NCI-H1417 treated with DMSO at 0.1 percent for 48 hours (cell line): ENCODE results near the gene GTF2F2.

ENCODE experiments used
- DNase-seq: peaks from one replicate; lab custom pipeline; 2025; lab: John Stamatoyannopoulos, UW

The GTF2F2 gene

DNA sequence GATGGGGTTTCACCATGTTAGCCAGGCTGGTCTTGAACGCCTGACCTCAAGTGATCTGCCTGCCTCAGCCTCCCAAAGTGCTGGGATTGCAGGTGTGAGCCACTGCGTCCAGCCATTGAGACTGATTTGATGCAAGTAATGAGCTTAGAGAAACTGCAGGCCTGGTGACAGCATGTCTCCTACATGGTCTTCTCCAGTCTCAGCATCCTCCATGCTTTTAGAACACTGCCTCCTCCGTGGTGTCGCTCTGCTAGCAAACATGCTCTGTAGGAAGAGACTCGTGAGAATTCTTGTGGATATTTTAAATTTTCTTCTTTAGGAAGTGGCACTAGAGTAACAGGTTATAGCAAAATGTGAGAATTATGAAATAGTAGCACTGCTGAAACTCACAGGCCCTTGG is 183.6 kb downstream of the GTF2F2 start:
- no peak for DNase-seq

DNA sequence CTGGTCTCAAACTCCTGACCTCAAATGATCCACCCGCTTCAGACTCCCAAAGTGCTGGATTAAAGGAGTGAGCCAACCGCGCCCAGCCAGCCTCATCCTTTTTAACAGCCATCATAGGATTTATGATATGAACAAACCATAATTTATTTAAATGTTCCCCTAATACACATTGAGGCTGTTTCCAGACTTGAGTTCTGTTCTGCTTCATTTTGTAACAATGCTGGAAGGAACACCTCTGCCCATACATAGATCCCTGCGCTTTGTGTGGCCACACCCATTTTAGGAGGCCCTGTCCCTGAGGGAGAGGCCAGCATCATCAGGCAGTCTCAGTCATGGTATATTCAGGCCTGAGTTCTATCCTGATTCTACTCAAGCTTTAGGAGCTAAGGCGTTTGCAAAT is 184.8 kb downstream of the GTF2F2 start:
- no peak for DNase-seq

DNA sequence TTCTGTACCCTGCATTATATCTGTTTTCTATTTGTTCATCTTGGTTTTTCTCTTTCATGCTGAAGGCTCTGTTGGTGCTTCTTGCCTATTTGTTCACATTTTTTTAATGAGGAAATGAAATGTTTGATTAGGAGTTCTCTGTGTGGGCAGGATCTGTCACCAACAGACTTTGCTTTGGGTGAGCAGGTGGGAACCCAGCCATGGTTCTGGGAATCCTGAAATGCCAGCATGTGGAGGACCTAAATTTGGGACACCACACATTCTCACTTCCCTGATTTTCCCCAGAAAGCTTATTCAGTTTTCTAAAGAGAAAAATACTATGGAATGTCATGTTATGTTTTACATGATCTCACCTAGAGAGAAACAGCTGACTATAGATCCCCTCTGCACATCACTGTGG is 186.7 kb downstream of the GTF2F2 start:
- DNase-seq, result no peak

DNA sequence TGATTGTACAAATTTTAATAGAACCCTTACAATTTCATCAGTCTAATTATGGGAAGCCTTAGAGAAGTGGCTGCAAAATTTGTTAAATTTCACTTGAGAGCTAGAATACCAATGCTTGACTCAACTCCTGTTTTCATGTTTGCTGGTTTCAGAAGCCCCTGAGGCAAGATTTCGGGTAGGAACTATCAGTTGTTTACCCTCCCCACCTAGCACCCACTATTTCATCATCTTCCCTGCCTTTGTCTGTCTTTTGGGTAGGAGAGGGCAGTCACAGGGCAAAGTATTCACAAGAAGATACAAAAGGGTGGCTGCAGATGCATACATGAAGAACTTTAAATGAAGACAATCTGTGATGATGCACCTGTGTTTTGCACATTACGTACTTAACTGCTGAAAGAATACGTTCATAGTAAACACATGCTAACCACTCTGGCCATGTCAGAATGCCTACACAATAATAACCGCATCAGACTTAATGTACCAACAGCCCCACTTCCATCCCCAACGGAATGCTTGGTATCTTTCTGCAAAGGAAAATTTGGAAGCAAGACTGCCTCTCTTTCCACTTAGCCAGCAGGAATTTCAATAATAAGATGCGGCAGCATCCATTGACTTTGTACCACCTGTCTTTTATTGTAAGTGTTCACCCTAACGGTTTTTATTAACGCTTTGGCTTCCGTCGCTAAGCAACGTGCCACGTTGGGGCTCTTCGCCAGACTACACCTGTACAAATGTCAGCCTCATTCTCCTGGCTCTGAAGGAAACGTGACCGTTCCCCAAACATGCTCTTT is 190.2 kb downstream of the GTF2F2 start:
- DNase-seq, result no peak

DNA sequence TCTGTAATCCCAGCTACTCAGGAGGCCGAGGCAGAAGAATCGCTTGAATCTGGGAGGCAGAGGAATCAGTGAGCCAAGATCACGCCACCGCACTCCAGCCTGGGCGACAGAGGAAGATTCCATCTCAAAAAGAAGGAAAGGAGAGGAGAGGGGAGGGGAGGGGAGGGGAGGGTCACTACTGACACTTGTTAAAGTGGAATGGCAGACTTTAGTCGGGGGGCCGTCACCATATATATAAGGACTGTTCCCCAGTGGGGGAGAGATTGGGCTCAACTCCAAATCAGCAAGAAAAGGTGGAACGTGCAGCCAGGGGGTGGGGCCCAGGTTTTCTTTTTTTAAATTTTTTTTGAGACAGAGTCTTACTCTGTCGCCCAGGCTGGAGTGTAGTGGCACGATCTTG is 194.5 kb downstream of the GTF2F2 start:
- DNase-seq, result no peak

DNA sequence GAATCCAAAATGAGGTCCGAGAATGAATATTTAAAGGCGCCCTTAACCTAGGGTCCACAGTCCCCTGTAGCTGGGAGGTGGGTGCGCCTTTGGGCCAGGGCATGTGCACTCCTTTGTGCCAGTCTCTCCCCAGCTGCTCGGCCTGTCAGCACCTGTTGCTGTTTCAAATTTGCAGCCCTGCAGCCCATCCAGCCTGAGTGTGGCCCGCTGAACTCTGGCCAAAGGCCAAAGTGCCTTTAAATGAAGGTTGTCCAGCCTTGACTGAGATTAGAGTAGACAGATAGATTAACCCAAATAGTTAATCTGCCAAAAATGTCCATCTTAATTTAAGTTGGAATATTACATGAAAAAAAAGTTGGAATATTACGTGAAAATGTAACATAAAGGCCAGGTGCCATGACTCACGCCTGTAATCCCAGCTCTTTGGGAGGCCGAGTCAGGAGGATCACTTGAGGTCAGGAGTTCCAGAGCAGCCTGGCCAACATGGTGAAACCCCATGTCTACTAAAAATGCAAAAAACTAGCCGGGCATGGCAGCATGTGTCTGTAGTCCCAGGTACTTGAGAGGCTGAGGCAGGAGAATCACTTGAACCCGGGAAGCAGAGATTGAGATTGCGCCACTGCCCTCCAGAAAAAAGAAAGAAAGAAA is 195.3 kb downstream of the GTF2F2 start:
- DNase-seq, result no peak

DNA sequence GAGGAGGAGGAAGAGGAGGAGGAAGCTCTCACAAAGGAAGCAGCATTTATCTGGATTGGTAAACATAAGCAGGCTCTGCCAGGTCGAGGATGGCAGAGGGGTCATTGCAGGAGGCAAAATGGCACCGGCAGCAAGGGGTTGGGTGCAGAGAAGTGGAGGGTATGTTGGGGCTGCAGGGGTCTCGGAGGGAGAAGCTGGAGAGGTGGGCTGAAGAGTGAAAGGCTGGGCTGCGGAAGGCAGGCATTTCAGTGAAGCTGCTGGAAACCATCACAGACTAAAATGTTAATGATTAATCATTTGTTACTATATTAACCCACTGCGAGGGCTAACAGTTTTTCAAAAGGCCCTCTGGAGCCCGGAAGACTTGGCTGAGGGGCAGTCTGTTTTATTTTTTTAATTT is 196.0 kb downstream of the GTF2F2 start:
- DNase-seq, result no peak

DNA sequence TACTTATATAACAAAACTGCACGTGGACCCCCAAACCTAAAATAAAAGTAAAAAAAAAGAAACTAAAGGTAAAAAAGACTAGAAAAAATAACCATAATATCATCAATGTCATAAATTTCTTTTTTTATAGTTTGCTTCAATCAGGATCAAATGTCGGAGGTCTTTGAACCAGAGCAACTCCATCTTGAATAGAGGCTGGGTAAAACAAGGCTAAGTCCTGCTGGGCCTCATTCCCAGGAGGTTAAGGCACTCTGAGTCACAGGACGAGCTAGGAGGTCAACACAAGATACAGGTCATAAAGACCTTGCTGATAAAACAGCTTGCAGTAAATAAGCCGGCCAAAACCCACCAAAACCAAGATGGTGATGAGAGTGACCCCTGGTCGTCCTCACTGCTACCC is 196.7 kb downstream of the GTF2F2 start:
- no peak for DNase-seq

DNA sequence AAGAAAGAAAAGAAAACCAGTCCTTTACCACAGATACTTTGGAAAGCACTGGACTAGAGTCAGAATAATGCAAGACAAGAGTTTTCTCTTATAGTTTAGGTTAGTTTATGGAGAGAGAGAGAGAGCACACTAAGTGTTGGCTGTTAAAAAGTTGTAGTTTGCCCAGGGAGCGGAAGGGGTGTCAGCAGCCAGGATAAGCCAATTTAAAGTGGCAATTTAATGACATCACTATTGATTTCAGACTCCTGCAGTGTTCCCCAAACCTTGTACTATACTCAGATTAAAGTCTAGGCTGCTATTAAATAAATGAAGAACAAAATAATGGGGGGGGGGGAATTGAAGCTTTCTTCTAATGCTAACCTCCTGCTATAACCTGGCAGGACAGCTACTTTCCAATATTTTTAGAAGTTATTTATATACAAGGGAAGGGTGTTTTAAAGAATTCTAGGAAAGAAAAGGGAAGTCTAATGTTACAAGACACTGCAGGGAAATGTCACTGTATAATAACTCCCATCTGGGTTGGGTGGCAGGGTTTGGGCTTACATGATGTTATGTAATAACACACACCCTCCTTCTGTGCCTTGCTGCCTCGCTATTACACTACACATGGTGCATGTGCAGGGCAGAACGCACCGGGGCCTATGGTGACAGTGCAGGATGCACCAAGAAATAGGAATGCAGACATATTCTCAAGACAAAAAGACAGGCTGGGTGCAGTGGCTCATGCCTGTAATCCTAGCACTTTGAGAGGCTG is 200.7 kb downstream of the GTF2F2 start:
- no peak for DNase-seq

DNA sequence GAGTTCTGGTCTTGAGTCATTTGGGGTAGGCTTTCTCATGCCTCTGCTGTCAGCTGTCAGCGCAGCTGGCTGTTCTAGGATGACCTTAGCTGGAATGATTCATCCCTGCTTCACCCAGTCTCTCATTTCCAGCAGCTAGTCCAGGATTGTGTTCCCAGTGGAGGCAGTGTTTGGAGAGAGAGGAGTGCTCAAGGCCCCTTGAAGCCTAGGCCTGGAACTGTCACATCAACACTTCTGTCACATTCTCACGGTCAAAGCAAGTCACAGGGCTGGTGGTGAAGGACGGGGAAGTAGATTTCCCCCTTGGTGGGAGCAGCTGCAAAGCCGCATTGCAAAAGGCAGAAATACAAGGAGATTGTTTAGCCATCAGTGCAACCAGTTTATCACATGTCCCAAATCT is 205.5 kb downstream of the GTF2F2 start:
- DNase-seq, result no peak

DNA sequence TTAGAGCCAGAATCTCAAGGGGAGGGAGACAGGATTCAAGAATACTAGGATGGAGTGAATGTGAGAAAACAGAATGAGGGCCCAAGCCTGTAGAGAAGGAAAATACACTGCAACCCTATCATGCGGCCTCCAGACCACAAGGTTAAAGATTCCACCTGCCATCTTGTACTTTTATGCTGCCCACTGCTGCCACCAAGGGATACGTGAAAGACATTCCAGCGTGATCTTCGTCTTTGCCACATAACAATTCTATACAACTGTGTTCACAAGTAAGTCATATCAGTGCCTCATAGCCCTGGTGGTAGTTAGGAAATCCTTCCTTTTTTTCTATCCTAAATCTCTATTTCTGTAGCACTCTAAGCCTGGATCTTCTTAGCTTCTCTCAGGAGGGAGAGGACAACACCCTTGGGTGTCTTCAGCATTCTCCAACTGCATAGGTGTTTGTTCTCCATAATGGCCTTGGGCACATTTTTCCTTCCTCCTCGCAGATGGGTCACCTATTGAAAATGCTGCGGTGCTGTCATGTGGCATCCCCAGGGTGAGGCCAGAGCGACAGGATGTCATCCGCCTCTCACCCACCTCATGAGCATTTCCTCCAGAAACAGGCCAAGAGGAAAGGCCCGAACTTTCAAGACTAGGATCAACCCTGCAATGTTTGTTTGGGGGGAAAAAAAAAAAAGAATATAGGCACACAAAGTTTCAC is 207.1 kb downstream of the GTF2F2 start:
- DNase-seq, result no peak

DNA sequence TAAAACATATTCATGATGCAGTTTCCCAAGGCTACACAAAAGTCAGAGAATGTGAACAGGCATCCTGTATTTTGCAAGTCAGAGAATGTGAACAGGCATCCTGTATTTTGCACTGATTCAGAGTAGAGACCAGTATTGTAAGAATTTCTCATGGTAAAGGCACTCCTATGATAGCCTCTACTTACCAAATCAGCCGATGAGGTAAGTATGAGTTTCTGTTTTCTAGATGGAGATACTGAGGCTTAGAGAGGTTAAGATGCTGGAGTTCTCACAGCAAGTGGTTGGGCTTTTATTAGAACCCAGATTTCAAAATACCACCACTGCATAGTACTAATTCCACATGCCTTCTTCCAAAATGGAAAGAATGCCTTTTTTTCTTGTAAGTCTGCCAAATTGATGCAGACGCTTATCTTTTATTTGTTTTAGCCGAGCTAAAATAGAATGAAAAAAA is 208.4 kb downstream of the GTF2F2 start:
- no peak for DNase-seq

DNA sequence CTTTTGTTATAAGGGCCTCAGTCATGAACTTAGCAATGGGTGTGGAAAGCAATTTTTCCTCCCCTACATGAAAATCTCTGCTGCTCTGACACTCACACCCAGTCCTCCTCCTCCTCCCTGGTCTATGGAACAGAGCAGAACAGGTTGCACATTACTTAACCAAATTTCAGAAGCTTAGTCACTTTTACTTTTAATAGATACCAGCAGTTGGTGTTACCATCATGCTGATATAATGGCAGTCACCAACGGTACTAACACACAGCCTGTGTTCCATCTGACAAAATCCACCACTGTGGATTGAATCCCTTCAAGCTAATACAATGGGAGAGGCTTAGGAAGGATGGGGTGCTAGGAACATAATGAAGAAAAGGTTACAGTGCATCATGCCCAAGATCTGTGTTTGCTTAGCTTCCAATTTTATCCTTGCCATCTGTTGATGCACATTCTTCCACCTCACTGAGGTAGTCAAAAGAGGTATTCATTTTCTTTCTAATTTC is 210.9 kb downstream of the GTF2F2 start:
- no peak for DNase-seq

DNA sequence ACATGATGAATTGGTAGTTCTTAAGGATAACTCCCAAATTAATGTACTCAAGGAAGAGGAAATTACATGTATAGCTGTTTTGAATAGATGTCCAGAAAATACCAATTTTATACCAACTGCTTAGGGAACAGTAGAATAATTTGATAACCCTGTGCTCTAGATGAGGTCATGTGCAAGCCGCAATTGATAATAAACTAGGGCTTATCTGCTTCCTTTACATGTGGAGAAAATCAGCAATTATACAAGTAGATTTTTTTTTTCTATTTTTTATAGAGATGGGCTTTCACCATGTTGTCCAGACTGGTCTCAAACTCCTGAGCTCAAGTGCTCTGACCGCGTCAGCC is 211.4 kb downstream of the GTF2F2 start:
- no peak for DNase-seq

DNA sequence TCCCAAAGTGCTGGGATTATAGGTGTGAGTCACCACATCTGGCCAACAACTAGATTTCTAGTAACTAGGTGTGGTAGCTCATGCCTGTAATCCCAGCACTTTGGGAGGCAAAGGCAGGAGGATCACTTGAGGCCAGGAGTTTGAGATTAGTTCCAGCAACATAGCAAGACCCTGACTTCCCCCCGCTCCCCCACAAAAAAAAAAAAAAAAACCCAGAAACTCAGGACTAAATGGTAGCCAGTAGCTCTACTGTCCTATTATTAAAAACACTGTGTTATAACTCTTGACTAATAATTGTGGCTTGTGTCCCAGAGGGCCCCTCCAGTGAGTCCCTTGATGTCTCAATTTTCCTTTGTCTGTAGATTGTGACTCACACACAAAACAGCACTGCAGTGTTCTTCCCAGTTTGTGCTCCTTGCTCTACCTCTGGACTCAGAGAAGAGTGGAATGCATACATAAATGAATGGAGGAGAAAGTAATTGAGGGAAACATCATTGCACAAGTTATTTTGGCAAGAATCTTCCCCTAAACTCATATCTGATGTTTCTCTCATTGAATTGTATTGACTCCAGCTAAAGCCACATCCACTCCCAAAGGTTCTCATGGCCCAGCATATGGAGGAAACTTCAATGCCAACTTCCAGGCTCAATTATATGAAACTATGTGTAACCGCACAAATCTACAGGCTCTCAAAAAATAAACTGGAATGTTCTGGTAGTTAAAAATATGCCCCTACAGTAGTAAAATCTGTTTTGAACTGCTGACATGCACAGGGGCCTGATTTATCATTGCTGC is 211.9 kb downstream of the GTF2F2 start:
- DNase-seq, result no peak

DNA sequence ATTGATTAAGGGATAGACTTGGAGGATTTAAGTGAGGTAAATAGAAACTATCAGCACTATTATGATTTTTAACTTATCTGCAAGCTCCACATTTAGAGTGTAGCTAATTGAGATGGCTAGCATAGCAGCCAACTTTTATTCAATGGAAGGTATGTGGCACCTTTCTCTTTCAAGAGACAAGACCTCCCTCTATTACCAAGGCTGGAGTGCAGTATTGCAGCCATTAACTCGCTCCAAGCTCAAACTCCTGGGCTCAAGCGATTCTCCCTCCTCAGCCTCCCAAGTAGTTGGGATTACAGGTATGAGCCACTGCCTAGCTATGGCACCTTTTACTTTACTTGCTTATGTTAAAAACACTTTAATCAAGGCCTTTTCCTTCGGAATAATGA is 212.5 kb downstream of the GTF2F2 start:
- no peak for DNase-seq

DNA sequence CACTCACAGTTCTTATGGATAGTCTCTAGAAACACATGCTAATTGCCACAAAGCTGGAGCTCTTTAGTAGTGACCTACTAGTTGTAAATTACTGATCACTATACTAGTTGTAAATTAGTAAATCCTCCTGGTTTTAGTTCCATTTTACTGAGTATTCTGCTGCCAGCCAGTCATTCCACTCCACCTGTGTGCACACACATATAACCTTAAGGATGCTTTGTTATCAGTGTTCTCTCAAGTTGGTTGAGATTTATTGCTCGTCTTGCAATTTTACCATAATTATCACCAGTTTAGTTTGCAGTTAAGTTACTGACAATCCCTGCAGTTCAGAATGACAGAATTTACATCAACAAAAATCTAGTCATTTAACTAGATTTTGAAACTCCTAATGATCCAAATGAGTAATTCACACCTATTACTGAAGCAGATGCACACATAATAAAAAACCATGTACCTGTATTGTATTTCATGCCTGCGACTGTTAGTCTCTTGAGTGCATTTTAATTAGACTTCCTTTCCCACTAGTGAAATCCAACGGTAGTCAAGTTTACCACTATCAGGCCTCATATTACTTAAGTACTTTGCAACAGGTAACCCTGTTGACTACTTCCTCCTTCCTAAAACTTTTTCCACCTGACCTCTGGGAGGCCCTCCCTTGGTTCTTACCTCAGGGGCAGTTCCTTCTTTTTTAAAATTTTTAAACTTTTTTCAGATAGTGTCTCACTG is 213.1 kb downstream of the GTF2F2 start:
- DNase-seq, result no peak
